Cardiac muscle cell (in vitro differentiated cells and primary cell): Measurements from ENCODE around the gene DCTN4. TPM values are rescaled to one million over a fixed set of nuclear protein-coding genes. Genes with fewer than 3 reads are reported as not detected.

Experiments
- DNase-seq, 2 donors: peaks; one replicate each; pipeline versions ENCODE4 v3.0.0 to v3.0.0-alpha.2; 2010 to 2017; ENCODE audit warnings: low read depth in 1 of 2, low spot score in 1 of 2
- H3K27ac ChIP-seq: fragments of 200-600 bp; sonication (generic); 2 replicates; pipeline ENCODE4 v1.5.1; 2016
- H3K27me3 ChIP-seq: fragments of 200-600 bp; sonication (generic); 2 replicates; pipeline ENCODE4 v1.6.0; 2016; ENCODE audit warnings: control low read depth
- H3K36me3 ChIP-seq: fragments of 200-600 bp; sonication (generic); 2 replicates; pipeline ENCODE4 v1.5.1; 2016; ENCODE audit warnings: control low read depth
- H3K4me1 ChIP-seq: fragments of 200-600 bp; sonication (generic); 2 replicates; pipeline ENCODE4 v1.8.1; 2017; ENCODE audit warnings: low read depth, mild to moderate bottlenecking, mixed run types
- H3K4me3 ChIP-seq: fragments of 200-600 bp; sonication (generic); 2 replicates; pipeline ENCODE4 v1.5.1; 2016; ENCODE audit warnings: mild to moderate bottlenecking
- H3K9me3 ChIP-seq: fragments of 200-600 bp; sonication (generic); 2 replicates; pipeline ENCODE4 v1.5.1; 2017; ENCODE audit warnings: low read depth, mild to moderate bottlenecking, control low read depth
- CTCF ChIP-seq: IDR thresholded peaks from 2 replicates; pipeline ENCODE4 v1.5.1; 2012; ENCODE audit warnings: low read depth, mild to moderate bottlenecking, low read length
- polyA plus RNA-seq: library from polyadenylated mRNA; unstranded; fragments of >200 nt; fragmentation: Nextera tagmentation; extraction: Ambion mirVana; gene quantifications from 2 replicates; pipeline ENCODE4 v1.2.1, GENCODE V29; 2016
- total RNA-seq: library from RNA; depleted of rRNA; stranded (reverse); fragments of >200 nt; gene quantifications from 2 replicates; pipeline ENCODE4 v1.2.3, GENCODE V29; 2016

The DCTN4 gene
- total and polyA plus RNA-seq, 2 experiments from 2014 or later: 26.7 to 46.2 TPM

GRCh38 chr5:150765011-150765798 lies 6.4 kb upstream of the DCTN4 start:
- Histone ChIP-seq H3K4me3 (no peak overlapping the region), H3K4me1 (peaks cover 3% of the 10 kb centered on the region), H3K9me3 (no peaks in the 10 kb centered on the region), H3K36me3 (no peaks in the 10 kb centered on the region), H3K27ac (no peak overlapping the region), H3K27me3 (peaks cover 6% of the 10 kb centered on the region)
- DNase-seq: no peak
- no peak for TF ChIP-seq CTCF

GRCh38 chr5:150764530-150764929 lies 5.7 kb upstream of the DCTN4 start:
- DNase-seq: no peak
- Histone ChIP-seq H3K4me3 (no peak overlapping the region), H3K36me3 (no peaks in the 10 kb centered on the region), H3K27ac (no peak overlapping the region), H3K4me1 (peaks cover 3% of the 10 kb centered on the region), H3K27me3 (peaks cover 6% of the 10 kb centered on the region), H3K9me3 (no peaks in the 10 kb centered on the region)
- no peak for TF ChIP-seq CTCF

- no peak overlapping the region for H3K4me3 ChIP-seq
- H3K9me3 ChIP-seq: no peaks in the 10 kb centered on the region
- H3K27me3 ChIP-seq: peaks cover 3% of the 10 kb centered on the region
- TF ChIP-seq CTCF: no peak
- no peak overlapping the region for H3K27ac ChIP-seq
- peaks cover 3% of the 10 kb centered on the region for H3K4me1 ChIP-seq
- no peaks in the 10 kb centered on the region for H3K36me3 ChIP-seq
- peak; percentile 33 to 97 for DNase-seq
These were observed 4.4 kb upstream of the DCTN4 start for GRCh38 chr5:150763023-150763769.

- no peak overlapping the region for H3K27ac ChIP-seq
- no peak for TF ChIP-seq CTCF
These were observed 3.4 kb upstream of the DCTN4 start for GRCh38 chr5:150762211-150762610.

GRCh38 chr5:150759334-150759583 lies 442 bp upstream of the DCTN4 start:
- H3K27me3 ChIP-seq: no peaks in the 10 kb centered on the region
- H3K4me1 ChIP-seq: peaks cover 12% of the 10 kb centered on the region
- no peaks in the 10 kb centered on the region for H3K9me3 ChIP-seq
- peak overlapping the region; percentile 100 for H3K27ac ChIP-seq
- peak overlapping the region; percentile 89 for H3K4me3 ChIP-seq
- DNase-seq: no peak
- H3K36me3 ChIP-seq: peaks cover 12% of the 10 kb centered on the region
- no peak for TF ChIP-seq CTCF

More at GRCh38 chr5:150762211-150762610, 3.4 kb upstream of the DCTN4 start:
- Histone ChIP-seq H3K9me3 (no peaks in the 10 kb centered on the region), H3K4me3 (no peak overlapping the region), H3K36me3 (no peaks in the 10 kb centered on the region), H3K4me1 (peaks cover 8% of the 10 kb centered on the region), H3K27me3 (no peaks in the 10 kb centered on the region)
- peak in 1 of 2 donors; percentile 67 for DNase-seq
